G401 (cell line): Measurements from ENCODE around the gene TLE4. TPM values are rescaled to one million over a fixed set of nuclear protein-coding genes. Genes with fewer than 3 reads are reported as not detected.
"Not testable (repeated sequence)": the region's sequence is repeated elsewhere in the genome, so short reads cannot be mapped to it uniquely, and the experiment has no call there.

Source experiments
- DNase-seq: peaks from one replicate; pipeline ENCODE4 v3.0.0-alpha.2; 2015; ENCODE audit warnings: low spot score
- in situ Hi-C: cut with HindIII; loops from 2 replicates; pipeline ENCODE4 v1.10.0; 2016; ENCODE audit warnings: low sequenced_read_pairs, mixed read lengths
- total RNA-seq: library from RNA; depleted of rRNA; stranded (reverse); fragments of >200 nt; shearing (Covaris generic); gene quantifications from 2 replicates; pipeline ENCODE4 v1.2.3, GENCODE V29; 2014

Gene TLE4
- total RNA-seq, 1 experiment from 2014 or later: 78.6 TPM

- in situ Hi-C loops: no loop called here
- DNase-seq: no peak
These were observed 52.3 kb downstream of the TLE4 start for GRCh38 chr9:79623799-79624721.

- DNase-seq: no peak
- in situ Hi-C loops: no loop called here
These were observed 58.0 kb downstream of the TLE4 start for GRCh38 chr9:79629721-79630120.

GRCh38 chr9:79630521-79631403, 59.0 kb downstream of the TLE4 start:
- in situ Hi-C loops: no loop called here
- DNase-seq: no peak

- no peak for DNase-seq
- in situ Hi-C loops: no loop called here
These were observed 60.3 kb downstream of the TLE4 start for GRCh38 chr9:79632060-79632459.

- in situ Hi-C loops: no loop called here
- DNase-seq: no peak
These were observed 60.9 kb downstream of the TLE4 start for GRCh38 chr9:79632705-79633104.

- in situ Hi-C loops: no loop called here
- no peak for DNase-seq
These were observed 61.8 kb downstream of the TLE4 start for GRCh38 chr9:79633558-79633957.

- DNase-seq: no peak
- in situ Hi-C loops: no loop called here
These were observed 65.6 kb downstream of the TLE4 start for GRCh38 chr9:79637177-79637925.

- in situ Hi-C loops: no loop called here
- no peak for DNase-seq
These were observed 67.0 kb downstream of the TLE4 start for GRCh38 chr9:79638806-79639205.

- in situ Hi-C loops: no loop called here
- DNase-seq: no peak
These were observed 67.6 kb downstream of the TLE4 start for GRCh38 chr9:79639354-79639753.

- DNase-seq, in situ Hi-C loops: not testable (repeated sequence)
These were observed 68.3 kb downstream of the TLE4 start for GRCh38 chr9:79640067-79640466.

GRCh38 chr9:79641070-79641469, 69.3 kb downstream of the TLE4 start:
- DNase-seq: no peak
- in situ Hi-C loops: no loop called here

- in situ Hi-C loops: no loop called here
- no peak for DNase-seq
These were observed 70.9 kb downstream of the TLE4 start for GRCh38 chr9:79642671-79643070.

- in situ Hi-C loops: no loop called here
- no peak for DNase-seq
These were observed 72.3 kb downstream of the TLE4 start for GRCh38 chr9:79644048-79644447.

GRCh38 chr9:79644601-79645000, 72.8 kb downstream of the TLE4 start:
- in situ Hi-C loops: no loop called here
- DNase-seq: no peak

GRCh38 chr9:79645110-79645509, 73.3 kb downstream of the TLE4 start:
- in situ Hi-C loops: no loop called here
- DNase-seq: no peak

- in situ Hi-C loops: no loop called here
- DNase-seq: no peak
These were observed 74.3 kb downstream of the TLE4 start for GRCh38 chr9:79646096-79646495.

GRCh38 chr9:79651251-79651795, 79.6 kb downstream of the TLE4 start:
- DNase-seq: peak; percentile 59
- in situ Hi-C loops: no loop called here

- in situ Hi-C loops: no loop called here
These were observed 80.8 kb downstream of the TLE4 start for GRCh38 chr9:79652598-79652997.

More at GRCh38 chr9:79652598-79652997, 80.8 kb downstream of the TLE4 start:
- no peak for DNase-seq
